CD8-positive, alpha-beta memory T cell (primary cell): ENCODE data around the gene TRIM49D1. TPM values are rescaled to one million over a fixed set of nuclear protein-coding genes. Genes with fewer than 3 reads are reported as not detected.
"Not testable (repeated sequence)": the region's sequence is repeated elsewhere in the genome, so short reads cannot be mapped to it uniquely, and the experiment has no call there.

Source experiments
- CTCF ChIA-PET: fragments of 350-600 bp; sonication (Branson Sonifier 250); formaldehyde crosslinking; loops from one replicate; lab custom pipeline; 2021; ENCODE audit warnings: antibody characterized with exemption; lab: Charles Lee
- POLR2A ChIA-PET: fragments of 350-600 bp; sonication (Branson Sonifier 250); formaldehyde crosslinking; loops from one replicate; lab custom pipeline; 2021; ENCODE audit warnings: antibody characterized with exemption; lab: Charles Lee
- DNase-seq, 5 donors: peaks; one replicate each; pipeline versions ENCODE4 v3.0.0 to v3.0.0-alpha.2; 2020 to 2022; ENCODE audit warnings: mixed read lengths in 1 of 5
- H3K27ac ChIP-seq: one replicate; pipeline ENCODE4 v1.7.0; 2013; ENCODE audit warnings: low read depth, mild to moderate bottlenecking, low read length, moderate library complexity
- H3K27me3 ChIP-seq: 2 replicates; pipeline ENCODE4 v1.7.0; 2013; ENCODE audit warnings: low read length, mild to moderate bottlenecking; ENCODE audit not compliant: insufficient read depth, poor library complexity, severe bottlenecking
- H3K36me3 ChIP-seq: 2 replicates; pipeline ENCODE4 v1.7.0; 2013; ENCODE audit warnings: mild to moderate bottlenecking, low read length, moderate library complexity; ENCODE audit not compliant: insufficient read depth
- H3K4me1 ChIP-seq: 2 replicates; pipeline ENCODE4 v1.7.0; 2013; ENCODE audit warnings: mild to moderate bottlenecking, low read length, moderate library complexity; ENCODE audit not compliant: insufficient read depth
- H3K4me3 ChIP-seq: 2 replicates; pipeline ENCODE4 v1.7.0; 2013; ENCODE audit warnings: mild to moderate bottlenecking, low read length
- H3K9me3 ChIP-seq: 2 replicates; pipeline ENCODE4 v1.7.0; 2013; ENCODE audit warnings: mild to moderate bottlenecking, low read length
- H3K27ac Mint-ChIP-seq, 8 donors: one replicate each; pipeline ENCODE4 v1.8.0; 2020 to 2021; ENCODE audit warnings: mixed read lengths in 8 of 8, mild to moderate bottlenecking in 6 of 8, inconsistent platforms in 3 of 8, moderate library complexity in 3 of 8
- H3K27me3 Mint-ChIP-seq, 2 donors: one replicate each; pipeline ENCODE4 v1.8.0; 2020 to 2021; ENCODE audit warnings: mixed read lengths in 2 of 2, mild to moderate bottlenecking in 1 of 2, moderate library complexity in 1 of 2
- H3K36me3 Mint-ChIP-seq, 3 donors: one replicate each; pipeline ENCODE4 v1.8.0; 2020 to 2021; ENCODE audit warnings: mixed read lengths in 3 of 3, inconsistent platforms in 1 of 3, mild to moderate bottlenecking in 1 of 3
- H3K4me1 Mint-ChIP-seq, 3 donors: one replicate each; pipeline ENCODE4 v1.8.0; 2020 to 2021; ENCODE audit warnings: mixed read lengths in 3 of 3, inconsistent platforms in 1 of 3, mild to moderate bottlenecking in 1 of 3
- H3K4me3 Mint-ChIP-seq, 7 donors: one replicate each; pipeline ENCODE4 v1.8.0; 2020 to 2021; ENCODE audit warnings: mixed read lengths in 7 of 7, mild to moderate bottlenecking in 6 of 7, moderate library complexity in 4 of 7, inconsistent platforms in 2 of 7
- H3K9me3 Mint-ChIP-seq, 5 donors: one replicate each; pipeline ENCODE4 v1.8.0; 2020 to 2022; ENCODE audit warnings: mixed read lengths in 5 of 5, mild to moderate bottlenecking in 3 of 5, moderate library complexity in 2 of 5, inconsistent platforms in 1 of 5
- polyA plus RNA-seq: library from polyadenylated mRNA; unstranded; fragments of 300-500 nt; fragmentation: Illumina TruSeq; gene quantifications from one replicate; pipeline ENCODE4 v1.2.3, GENCODE V29; 2021
- total RNA-seq, 2 experiments: library from RNA; stranded (reverse); gene quantifications; one replicate each; pipeline ENCODE4 v1.2.3, GENCODE V29; 2021

Gene TRIM49D1, protein sequence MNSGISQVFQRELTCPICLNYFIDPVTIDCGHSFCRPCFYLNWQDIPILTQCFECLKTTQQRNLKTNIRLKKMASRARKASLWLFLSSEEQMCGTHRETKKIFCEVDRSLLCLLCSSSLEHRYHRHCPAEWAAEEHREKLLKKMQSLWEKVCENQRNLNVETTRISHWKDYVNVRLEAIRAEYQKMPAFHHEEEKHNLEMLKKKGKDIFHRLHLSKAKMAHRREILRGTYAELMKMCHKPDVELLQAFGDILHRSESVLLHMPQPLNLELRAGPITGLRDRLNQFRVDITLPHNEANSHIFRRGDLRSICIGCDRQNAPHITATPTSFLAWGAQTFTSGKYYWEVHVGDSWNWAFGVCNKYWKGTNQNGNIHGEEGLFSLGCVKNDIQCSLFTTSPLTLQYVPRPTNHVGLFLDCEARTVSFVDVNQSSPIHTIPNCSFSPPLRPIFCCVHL
- total RNA-seq (not detected), polyA plus RNA-seq (not detected)

DNA sequence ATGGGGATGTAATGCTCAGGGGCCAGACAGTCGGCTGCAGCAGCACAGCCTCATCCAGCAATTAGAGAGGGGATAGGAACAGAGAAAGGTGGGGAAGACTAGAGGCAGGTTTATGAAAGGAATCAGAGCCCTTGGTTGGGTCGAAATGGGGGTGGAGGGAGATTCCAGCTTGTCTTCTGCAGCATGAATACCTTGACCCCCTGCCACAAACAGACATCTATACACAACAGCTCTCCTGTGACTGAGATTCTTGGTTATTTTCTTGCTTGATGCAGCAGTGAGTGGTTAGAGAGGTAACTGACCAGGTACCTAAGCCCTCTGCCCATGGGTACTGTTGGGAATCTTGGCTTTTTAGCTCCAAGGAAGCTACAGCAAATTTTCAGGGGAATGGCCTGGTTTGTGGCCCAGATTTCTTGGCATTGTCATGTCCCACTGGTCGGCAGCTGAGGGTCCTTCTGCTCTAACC is at the start of gene TRIM49D1:
TRIM49D1 (minus strand) TSS at position 51 of the 466 bp plus-strand sequence. CDS start 4,535 bp downstream, outside the sequence.
- Mint-ChIP-seq H3K9me3 (no peaks in the 10 kb centered on the region), H3K27me3 (no peaks in the 10 kb centered on the region), H3K36me3 (no peaks in the 10 kb centered on the region), H3K4me1 (no peaks in the 10 kb centered on the region), H3K4me3 (no peak within 1 kb of the TSS), H3K27ac (no peak within 1 kb of the TSS)
- no peaks in the 10 kb centered on the region for H3K4me1 ChIP-seq
- no peak for DNase-seq
- H3K27ac ChIP-seq, result no peak within 1 kb of the TSS
- H3K9me3 ChIP-seq, result no peaks in the 10 kb centered on the region
- no peaks in the 10 kb centered on the region for H3K27me3 ChIP-seq
- POLR2A ChIA-PET, result no interaction called here
- CTCF ChIA-PET, result no interaction called here
- H3K36me3 ChIP-seq, result no peaks in the 10 kb centered on the region
- H3K4me3 ChIP-seq, result no peak within 1 kb of the TSS

DNA sequence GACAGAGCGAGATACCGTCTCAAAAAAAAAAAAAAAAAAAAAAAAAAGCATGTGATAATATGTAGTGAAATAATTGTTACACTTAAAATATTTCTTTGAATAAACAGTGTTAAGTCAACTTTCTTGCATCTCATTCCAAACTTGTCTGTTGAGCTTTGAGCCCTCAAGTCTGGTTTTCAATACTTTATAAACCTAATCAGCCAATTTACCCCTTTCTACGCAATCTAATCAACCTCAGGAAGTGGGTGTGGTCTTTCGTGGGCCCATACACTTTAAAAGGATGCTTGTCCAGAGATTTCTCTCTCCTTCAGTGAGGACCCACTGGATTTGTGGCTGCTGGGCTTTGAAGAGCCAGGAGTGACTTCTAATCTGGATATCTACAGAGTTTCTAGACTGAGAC is 43.7 kb upstream of the TRIM49D1 start, which contains the start of gene TRIM64:
TRIM64 (plus strand) TSS at position 301 of the 400 bp plus-strand sequence. CDS start 2,467 bp downstream, outside the sequence.
- H3K36me3 Mint-ChIP-seq, H3K9me3 ChIP-seq, H3K36me3 ChIP-seq, H3K4me3 Mint-ChIP-seq, DNase-seq, CTCF ChIA-PET, H3K9me3 Mint-ChIP-seq, H3K4me1 Mint-ChIP-seq, H3K4me3 ChIP-seq, H3K27me3 Mint-ChIP-seq, H3K4me1 ChIP-seq, POLR2A ChIA-PET, H3K27ac Mint-ChIP-seq, H3K27ac ChIP-seq, H3K27me3 ChIP-seq: not testable (repeated sequence)

DNA sequence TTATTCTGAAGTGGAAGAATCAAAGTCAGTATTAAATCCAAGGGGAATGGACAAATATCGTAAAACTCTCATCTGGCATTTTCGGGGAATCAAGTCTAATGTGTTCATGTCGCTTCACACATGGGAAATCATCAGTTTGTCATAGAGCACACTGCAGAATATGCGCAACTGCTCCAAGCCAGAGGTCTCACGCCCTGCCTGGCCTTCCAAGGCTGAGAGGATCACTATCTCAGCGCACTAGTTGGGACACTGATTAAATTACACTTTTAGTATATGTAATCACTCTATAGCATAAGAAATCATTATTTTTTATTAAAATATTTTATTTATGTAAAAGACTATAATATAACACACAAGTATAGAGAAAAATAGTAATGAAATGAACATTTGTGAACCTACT is 38.8 kb upstream of the TRIM49D1 start:
- H3K4me1 Mint-ChIP-seq, H3K27me3 Mint-ChIP-seq, H3K4me3 Mint-ChIP-seq, POLR2A ChIA-PET, H3K36me3 ChIP-seq, H3K27ac Mint-ChIP-seq, H3K4me3 ChIP-seq, H3K9me3 ChIP-seq, H3K27me3 ChIP-seq, H3K36me3 Mint-ChIP-seq, H3K9me3 Mint-ChIP-seq, DNase-seq, CTCF ChIA-PET, H3K27ac ChIP-seq, H3K4me1 ChIP-seq: not testable (repeated sequence)

DNA sequence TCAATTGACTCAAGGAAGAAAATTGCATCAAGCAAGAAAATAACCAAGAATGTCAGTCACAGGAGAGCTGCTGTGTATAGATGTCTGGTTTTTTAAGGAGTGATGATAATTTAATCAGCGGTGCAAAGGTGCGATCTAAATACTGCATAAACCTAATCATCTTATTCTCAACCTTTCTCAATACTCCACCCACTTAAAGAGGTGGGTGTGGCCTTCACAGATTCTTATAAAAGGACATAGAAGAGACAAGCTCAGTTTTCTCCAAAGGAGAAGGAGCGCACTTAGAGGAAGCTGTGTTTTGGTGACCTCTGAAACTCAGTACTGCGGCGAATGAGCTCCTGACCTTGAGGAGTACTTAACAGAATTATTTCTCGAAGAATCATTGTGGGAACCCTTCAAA is 1.7 kb upstream of the TRIM49D1 start, which contains the start of gene TRIM49D2:
TRIM49D2 (plus strand) TSS at position 301 of the 400 bp plus-strand sequence. CDS start 2,698 bp downstream, outside the sequence.
- H3K27ac Mint-ChIP-seq, H3K27me3 ChIP-seq, DNase-seq, H3K27me3 Mint-ChIP-seq, H3K36me3 Mint-ChIP-seq, H3K36me3 ChIP-seq, H3K4me3 Mint-ChIP-seq, H3K27ac ChIP-seq, H3K9me3 ChIP-seq, POLR2A ChIA-PET, H3K9me3 Mint-ChIP-seq, H3K4me1 Mint-ChIP-seq, CTCF ChIA-PET, H3K4me1 ChIP-seq, H3K4me3 ChIP-seq: not testable (repeated sequence)

DNA sequence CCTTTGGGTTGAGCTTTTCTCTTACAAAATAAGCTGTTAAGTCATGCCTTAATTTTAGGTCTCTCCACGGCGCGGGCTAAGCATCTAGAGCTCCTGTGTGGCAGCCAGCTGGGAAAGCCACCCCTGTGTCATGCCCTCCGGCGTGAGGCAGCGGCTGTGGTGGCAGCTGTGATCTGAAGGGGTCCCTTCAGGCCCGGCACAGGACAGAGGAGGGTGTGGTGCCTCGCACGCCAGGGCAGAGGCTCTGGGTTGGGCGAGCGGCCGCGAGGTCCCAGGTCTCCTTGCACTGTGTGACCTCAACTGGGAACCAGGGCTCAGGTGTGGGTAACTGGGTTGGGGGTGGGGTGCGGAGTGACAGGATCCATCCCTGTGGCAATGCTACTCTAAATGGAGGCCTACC is 21.2 kb downstream of the TRIM49D1 start:
- CTCF ChIA-PET, H3K27me3 Mint-ChIP-seq, H3K36me3 ChIP-seq, H3K27ac Mint-ChIP-seq, H3K27ac ChIP-seq, H3K4me3 ChIP-seq, H3K4me1 Mint-ChIP-seq, H3K9me3 Mint-ChIP-seq, DNase-seq, H3K4me1 ChIP-seq, H3K4me3 Mint-ChIP-seq, H3K36me3 Mint-ChIP-seq, H3K9me3 ChIP-seq, POLR2A ChIA-PET, H3K27me3 ChIP-seq: not testable (repeated sequence)

DNA sequence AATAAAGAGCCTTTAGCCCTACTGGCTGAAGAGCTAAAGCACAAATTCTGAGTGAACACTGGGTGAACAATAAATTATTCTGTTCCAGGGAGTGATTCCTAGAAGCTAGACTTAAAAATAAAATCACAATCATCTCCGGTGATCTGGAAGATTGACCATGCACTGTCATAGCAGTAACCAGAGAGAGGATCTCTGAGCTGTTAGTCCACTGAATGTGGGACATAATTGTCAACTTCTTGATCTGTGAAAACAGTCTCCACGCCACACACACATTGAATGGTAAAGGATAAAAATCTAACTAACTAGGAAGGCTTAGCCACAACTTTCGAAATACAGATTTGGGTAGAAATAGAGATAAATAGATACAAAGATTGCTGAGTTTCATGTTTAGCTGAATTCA is 28.8 kb downstream of the TRIM49D1 start:
- H3K9me3 Mint-ChIP-seq, H3K4me1 Mint-ChIP-seq, H3K36me3 ChIP-seq, H3K4me1 ChIP-seq, H3K4me3 Mint-ChIP-seq, H3K27me3 ChIP-seq, H3K27ac ChIP-seq, H3K9me3 ChIP-seq, POLR2A ChIA-PET, H3K27me3 Mint-ChIP-seq, DNase-seq, H3K36me3 Mint-ChIP-seq, H3K4me3 ChIP-seq, CTCF ChIA-PET, H3K27ac Mint-ChIP-seq: not testable (repeated sequence)

DNA sequence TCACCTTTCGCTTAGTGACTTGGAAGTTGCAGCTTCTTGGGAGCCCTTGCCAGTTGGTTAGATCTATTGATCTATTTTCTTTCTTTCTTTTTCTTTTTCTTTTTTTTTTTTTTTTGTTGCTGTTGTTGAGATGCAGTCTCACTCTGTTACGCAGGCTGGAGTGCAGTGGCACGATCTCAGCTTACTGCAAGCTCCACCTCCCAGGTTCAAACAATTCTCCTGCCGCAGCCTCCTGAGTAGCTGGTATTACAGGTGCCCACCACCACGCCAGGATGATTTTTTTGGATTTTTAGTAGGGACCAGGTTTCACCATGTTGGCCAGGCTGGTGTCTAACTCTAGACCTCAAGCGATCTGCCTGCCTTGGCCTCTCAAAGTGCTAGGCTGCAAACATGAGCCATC is 44.5 kb downstream of the TRIM49D1 start:
- POLR2A ChIA-PET, CTCF ChIA-PET, H3K9me3 Mint-ChIP-seq: not testable (repeated sequence)

DNA sequence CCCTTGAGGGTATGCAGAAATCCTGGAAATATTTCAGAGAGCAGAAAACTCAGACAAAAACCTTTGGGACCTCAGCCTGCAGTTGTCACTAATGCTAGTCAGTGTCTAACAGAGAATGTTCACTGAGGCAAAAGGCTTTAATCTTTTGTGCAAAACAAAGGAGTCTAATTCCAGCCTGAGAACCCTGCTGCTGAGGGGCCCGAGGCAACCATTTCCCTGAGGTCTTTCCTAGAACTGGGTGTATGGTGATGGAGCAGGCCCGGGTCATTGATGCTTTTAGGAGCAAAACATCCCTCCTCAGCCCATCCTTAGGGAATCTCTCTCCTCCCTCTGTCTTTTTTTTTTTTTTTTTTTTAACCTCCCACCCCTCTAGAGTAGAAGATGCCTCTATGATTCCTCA is 49.5 kb downstream of the TRIM49D1 start:
- H3K27ac Mint-ChIP-seq, H3K4me1 Mint-ChIP-seq, H3K27me3 Mint-ChIP-seq, H3K36me3 Mint-ChIP-seq, H3K4me1 ChIP-seq, H3K4me3 ChIP-seq, H3K27ac ChIP-seq, POLR2A ChIA-PET, H3K9me3 ChIP-seq, H3K27me3 ChIP-seq, H3K36me3 ChIP-seq, H3K4me3 Mint-ChIP-seq, H3K9me3 Mint-ChIP-seq, CTCF ChIA-PET: not testable (repeated sequence)
- peak in 1 of 5 donors; percentile 11 for DNase-seq

More for the DNA sequence above, 44.5 kb downstream of the TRIM49D1 start:
- not testable (repeated sequence) for H3K4me3 ChIP-seq, H3K4me1 Mint-ChIP-seq, H3K27me3 ChIP-seq, H3K36me3 Mint-ChIP-seq, H3K27me3 Mint-ChIP-seq, H3K27ac Mint-ChIP-seq, H3K27ac ChIP-seq, H3K9me3 ChIP-seq, DNase-seq, H3K4me1 ChIP-seq, H3K36me3 ChIP-seq, H3K4me3 Mint-ChIP-seq
